GM04504 (cell line): Measurements from ENCODE around the gene DTNA.

ENCODE experiments used
- DNase-seq: peaks from one replicate; pipeline ENCODE4 v3.0.0-alpha.2; 2012; ENCODE audit warnings: low read depth

The DTNA gene

GRCh38 chr18:34936772-34937171, 226.7 kb downstream of the DTNA start:
- DNase-seq: no peak

GRCh38 chr18:34938090-34938489, 228.0 kb downstream of the DTNA start:
- DNase-seq: no peak
